ENCODE data around the gene MAG.

Gene MAG

GRCh38 chr19:35291916-35292315 is at the start of gene MAG:
Gene MAG, plus strand, starts transcription at chr19:35292161. Its CDS starts 3,248 bp downstream, at chr19:35295409.
- no peak for DNase-seq

GRCh38 chr19:35246466-35247092 is 45.4 kb upstream of the MAG start:
- no peak for DNase-seq

GRCh38 chr19:35247526-35248309 is 44.2 kb upstream of the MAG start:
- DNase-seq, result no peak

- DNase-seq, result no peak
These were observed 43.4 kb upstream of the MAG start, which contains the start of gene LSR for GRCh38 chr19:35248310-35249145. Gene LSR, plus strand, starts transcription at chr19:35249002. Its CDS starts 21 bp downstream, at chr19:35249023.

GRCh38 chr19:35249146-35249847 is 42.7 kb upstream of the MAG start:
- DNase-seq, result no peak

DNA sequence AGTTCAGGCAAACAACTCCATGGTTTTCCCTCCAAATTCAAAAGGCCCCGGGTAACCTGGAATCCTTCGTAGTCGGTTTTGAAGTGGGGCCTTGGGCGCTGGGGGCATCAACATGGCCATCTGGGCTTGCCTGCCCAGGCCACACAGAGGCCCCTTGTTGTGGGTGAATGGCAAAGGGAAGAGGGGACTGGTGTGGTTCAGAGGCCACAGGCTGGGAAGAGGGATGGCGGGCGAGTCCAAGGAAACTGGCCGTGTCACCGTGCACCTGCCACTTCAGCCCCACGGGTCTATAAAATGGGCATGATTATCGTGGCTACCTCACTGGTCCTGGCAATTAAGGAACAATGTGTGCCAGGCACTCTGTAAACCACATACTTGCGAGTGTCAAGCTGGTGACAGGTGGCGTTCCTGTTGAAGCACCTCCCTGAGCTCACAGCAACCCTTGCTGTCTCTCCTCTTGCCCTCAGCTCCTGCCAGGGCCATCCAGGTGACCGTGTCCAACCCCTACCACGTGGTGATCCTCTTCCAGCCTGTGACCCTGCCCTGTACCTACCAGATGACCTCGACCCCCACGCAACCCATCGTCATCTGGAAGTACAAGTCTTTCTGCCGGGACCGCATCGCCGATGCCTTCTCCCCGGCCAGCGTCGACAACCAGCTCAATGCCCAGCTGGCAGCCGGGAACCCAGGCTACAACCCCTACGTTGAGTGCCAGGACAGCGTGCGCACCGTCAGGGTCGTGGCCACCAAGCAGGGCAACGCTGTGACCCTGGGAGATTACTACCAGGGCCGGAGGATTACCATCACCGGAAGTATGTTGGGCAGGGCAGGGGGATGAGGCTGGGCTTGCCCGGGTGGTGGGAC is 41.9 kb upstream of the MAG start:
- DNase-seq, result no peak

GRCh38 chr19:35251456-35251855 is 40.5 kb upstream of the MAG start:
- DNase-seq, result no peak

- DNase-seq, result no peak
These were observed 38.4 kb upstream of the MAG start for GRCh38 chr19:35253316-35254286.

DNA sequence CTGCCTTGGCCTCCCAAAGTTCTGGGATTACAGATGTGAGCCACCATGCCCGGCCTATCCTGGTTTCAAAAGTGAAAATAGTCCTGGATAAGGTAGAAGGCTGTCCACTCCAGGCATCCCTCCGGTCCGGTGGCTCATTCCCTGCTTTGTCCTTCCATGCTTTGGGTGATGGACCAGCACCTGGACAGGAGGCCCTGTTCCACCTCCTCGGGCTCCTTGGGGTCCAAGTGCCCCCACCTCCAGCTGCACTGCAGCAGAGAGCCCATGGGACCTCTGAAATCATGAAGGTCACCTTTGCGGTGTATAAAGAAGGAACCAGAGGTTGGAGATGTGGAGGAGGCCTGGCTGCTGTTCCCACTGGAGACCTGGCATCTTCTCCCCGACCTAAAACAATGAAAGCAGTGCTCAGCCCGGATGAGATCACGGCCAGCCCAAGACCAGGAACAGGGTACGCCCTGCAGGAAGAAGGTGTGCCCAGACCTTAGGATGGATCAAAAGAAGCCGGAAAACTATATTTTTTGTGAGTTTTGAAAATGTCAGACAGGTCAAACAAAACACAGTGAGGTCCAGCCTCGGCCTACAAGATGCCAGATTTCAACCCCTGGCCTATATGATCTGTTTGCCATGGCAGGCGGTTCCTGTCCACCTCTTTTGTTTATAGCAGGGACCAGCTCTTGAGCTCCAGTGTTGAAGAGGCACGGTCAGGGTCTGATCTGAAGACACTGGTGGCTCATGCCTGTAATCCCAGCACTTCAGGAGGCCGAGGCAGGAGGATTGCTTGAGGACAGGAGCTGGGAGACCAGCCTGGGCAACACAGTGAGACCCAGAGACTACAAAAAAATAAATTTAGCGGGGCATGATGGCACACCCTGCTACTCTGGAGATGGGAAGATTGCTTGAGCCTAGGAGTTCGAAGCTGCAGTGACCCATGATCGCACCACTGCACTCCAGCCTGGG is 37.3 kb upstream of the MAG start:
- no peak for DNase-seq

DNA sequence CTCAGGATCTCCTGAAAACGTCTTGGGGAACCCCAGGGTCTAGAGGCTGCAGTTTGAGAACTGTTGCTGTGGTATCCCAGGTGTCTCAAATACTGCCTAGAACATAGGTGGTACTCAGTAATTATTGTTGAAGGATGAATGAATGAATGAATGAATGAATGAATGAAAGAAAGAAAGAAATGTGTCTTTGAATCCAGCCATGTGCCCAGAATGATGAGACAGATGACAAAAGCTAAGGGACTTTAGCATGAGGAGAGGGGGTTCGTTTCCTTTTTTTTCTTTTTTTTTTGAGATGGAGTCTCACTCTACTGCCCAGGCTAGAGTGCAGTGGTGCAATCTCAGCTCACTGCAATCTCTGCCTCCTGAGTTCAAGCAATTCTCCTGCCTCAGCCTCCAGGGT is 35.4 kb upstream of the MAG start:
- no peak for DNase-seq

GRCh38 chr19:35257113-35257461 is 34.9 kb upstream of the MAG start:
- DNase-seq, result no peak

DNA sequence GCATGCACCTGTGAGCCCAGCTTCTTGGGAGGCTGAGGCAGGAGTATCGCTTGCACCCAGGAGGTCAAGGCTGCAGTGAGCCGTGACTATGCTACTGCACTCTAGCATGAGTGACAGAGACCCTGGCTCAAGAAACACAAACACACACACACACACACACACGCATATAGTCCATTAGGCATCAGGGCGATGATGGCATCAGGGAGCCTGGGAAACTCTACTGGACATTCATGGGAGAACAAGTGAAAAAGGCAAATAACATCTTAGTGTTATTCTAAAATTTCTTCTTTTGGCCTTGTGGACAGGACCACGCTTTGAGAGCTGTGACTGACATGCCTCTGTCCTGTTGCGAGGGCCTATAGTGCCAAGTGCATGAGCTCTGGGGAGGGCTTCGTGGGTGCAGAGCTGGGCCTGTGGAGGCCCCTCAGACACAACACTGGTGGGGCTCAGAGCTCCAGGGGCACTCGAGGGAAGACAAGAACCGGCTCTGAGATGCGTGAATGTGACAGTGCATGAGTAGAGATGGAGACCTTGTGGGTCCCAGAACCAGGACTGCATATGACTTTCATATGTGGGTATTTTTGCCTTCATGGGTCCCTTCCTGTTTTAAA is 31.2 kb upstream of the MAG start:
- DNase-seq, result no peak

DNA sequence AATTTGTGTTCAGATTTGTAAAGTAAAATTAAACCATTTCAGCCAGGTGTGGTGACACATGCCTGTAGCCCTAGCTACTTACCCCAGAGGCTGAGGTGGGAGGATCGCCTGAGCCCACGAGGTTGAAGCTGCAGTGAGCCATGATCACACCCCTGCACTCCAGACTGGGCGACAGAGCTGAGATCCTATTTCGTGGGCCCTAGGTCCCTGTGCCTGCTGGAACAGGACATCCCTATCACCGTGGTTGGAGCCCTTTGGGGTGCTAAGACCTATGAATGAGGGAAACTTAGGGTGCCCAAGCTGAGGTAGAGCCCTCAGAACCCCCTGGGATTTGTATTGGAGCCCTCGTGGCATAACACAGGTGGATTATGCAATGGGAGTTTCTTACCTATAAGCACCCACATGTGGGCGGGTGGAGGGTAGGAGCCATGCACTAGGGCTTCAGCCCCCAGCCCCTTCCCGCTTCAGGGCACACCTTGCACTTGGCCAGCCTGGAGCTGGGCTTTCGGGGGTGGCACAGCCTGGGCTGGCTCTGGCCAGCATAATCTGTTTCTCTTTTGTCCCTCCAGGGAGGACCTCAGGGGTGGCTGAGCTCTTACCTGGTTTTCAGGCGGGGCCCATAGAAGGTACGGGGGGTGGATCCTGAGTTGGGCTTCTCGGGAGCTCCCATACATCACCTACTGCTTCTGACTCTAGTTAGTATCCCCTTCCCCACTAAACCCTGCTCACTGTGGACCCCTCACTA is 30.4 kb upstream of the MAG start:
- DNase-seq, result no peak

DNA sequence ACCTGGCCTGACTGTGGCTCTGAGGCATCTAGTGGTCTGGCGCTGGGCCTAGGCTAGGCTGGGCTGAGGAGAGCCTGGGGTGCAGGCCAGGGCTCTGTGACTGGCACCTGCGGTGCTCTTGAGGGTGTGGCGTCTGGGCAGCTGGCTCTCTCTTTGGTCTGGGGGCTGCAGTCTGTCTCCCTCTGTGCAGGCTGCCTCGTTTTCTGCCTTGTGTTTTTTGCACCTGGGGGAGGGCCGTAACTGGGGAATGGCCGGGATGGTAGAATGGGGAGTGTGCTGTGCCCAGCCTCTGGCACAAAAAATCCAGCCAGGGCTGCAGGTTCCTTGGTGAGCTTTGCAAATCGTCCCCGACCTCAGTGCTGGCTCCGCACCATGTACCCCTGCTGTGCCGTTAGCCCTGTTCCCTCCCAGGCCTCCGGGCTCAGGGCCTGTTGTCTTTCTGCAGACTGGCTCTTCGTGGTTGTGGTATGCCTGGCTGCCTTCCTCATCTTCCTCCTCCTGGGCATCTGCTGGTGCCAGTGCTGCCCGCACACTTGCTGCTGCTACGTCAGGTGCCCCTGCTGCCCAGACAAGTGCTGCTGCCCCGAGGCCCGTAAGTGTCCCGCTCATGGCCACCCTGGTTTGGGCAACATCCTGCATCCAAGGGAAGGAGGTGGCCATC is 29.7 kb upstream of the MAG start:
- no peak for DNase-seq

- DNase-seq, result no peak
These were observed 27.5 kb upstream of the MAG start for GRCh38 chr19:35264268-35265125.

- DNase-seq, result no peak
These were observed 26.6 kb upstream of the MAG start for GRCh38 chr19:35265126-35265899.

Data from NCI-H446 treated with DMSO at 0.1 percent for 48 hours (cell line).